GM21423 (cell line): Measurements from ENCODE around the gene STUM.

ENCODE experiments used
- ATAC-seq: cut with Tn5 transposase; IDR thresholded peaks from one replicate; pipeline ENCODE4 v1.9.1; 2021; ENCODE audit warnings: mild to moderate bottlenecking, moderate library complexity; ENCODE audit not compliant: unreplicated experiment

The STUM gene

GRCh38 chr1:226624526-226624925 is 76.0 kb downstream of the STUM start:
- no peak for ATAC-seq

DNA sequence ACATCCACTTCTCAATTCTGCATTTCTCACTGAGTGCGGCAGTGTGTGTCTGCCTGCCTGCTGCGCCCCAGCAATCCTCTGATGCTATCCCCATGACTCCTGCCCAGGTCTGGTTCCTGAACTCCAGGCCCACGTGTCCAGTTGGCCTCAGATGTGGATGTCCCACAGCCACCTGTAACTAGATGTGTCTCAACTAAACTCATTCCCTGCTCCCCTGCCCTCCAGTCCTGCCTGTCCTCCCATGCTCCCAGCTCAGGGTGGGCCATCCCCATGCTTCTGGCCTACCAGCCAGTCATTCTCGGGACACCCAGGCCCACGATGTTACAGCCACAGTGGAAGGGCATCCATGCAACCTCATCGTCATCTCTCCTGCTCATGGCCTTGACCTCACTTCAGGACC is 76.8 kb downstream of the STUM start:
- ATAC-seq: no peak

- ATAC-seq: no peak
Measured at GRCh38 chr1:226625832-226626576, 77.4 kb downstream of the STUM start.

GRCh38 chr1:226626577-226626956 is 78.0 kb downstream of the STUM start:
- no peak for ATAC-seq

DNA sequence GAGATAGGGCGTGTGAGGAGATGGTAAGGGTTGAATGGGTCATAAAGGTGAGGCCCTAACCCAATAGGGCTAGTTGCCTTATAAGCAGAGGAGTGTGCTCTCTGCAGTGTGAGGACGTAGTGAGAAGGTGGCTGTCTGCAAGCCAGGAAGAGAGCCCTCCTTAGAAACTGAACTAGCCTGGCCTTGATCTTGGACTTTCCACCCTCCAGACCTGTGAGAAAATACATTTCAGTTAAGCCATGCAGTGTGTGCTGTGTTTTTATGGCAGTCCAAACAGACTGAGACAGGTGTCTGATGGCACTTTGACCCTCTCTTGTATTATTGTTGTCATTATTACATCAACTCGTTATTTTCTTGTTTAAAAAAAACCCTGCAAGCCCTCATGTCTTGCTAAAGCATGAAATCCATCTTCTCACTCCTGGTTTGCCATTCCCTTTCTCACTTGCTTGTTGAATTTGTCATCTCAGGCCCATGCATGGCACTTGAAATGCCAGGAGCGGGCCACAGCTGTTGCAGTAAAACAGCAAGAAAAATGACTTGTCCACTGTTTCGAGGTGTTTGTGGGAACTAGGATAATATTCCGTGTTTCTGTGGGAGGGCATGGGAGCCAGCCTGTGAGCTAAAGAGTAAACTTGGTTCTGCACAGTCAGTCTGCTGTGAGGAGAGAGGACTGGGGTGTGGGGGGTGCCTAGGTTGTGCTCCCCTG is 78.6 kb downstream of the STUM start:
- ATAC-seq: no peak

- ATAC-seq: no peak
Measured at GRCh38 chr1:226627924-226628611, 79.5 kb downstream of the STUM start.

DNA sequence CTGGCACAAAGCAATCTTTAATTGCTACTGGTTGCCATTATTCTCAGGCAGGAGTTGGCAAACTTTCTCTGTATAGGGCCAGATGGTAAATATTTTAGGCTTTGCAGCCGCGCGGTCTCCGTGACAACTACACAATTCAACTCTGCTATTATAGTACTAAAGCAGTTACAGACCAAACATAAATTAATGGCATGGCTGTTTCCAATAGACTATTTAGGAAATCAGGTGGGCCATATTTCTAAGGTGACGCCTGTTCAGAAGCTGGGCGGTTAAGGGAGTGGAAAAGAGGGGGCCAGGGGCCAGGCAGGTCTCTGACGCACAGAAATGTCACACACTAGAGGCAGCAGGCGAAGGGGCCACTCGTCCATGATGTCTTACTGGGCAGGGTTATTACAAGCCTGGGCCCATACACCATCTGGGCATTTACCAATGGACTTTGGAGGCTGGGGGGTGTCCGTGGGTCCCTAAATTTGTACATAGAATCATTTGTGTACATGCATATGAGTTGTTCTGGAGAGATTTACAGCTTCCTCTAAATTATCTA is 80.1 kb downstream of the STUM start:
- ATAC-seq: no peak

DNA sequence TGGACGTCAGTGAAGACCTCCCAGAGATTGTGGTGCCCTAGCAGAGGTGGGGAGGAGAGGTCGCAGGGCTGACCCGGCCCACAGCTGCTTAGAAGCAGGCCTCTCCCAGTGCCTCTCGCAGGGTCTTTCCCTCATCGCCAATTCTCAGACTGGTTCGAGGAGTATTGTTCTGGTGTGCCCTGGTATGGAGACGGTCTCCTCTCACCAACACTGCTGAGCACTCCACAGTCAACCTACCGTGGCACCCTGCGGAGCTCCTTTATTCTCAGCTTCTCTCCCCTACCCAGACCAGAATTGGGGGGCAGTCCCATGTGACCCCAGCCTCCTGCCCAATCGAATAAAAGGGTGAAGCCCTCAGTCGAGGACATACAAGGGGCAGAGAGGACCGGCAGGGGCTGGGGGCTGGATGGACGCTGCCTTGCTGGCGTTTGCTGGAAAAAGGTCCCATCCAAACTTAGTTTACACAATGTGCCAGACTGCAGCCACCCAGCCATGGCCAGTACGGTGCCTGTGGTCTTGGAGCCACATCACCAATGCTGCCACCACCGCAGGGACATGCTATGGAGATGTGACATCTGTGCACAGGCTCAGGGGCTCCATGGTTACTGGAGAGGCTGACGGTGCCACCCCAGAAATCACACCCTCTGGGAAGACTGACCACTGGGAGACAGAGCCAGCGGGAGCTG is 80.8 kb downstream of the STUM start:
- no peak for ATAC-seq

GRCh38 chr1:226629896-226630550 is 81.5 kb downstream of the STUM start:
- ATAC-seq: no peak

DNA sequence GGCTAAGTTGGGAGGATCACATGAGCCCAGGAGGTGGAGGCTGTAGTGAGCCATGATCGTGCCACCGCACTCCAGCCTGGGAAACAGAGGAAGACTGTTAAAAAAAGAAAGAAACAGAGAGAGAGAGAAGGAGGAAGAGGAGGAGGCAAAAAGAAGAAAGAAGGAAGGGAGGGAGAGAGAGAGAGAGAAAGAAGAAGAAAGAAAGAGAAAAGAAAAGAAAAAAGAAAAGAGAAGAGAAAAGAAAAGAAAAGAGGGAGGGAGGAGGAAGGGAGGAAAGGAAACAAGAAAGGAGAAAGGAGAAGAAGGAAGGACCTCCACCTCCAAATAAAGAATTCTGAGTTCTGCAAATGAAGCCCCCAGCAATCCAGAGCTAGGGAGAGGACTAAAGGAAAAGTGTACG is 82.0 kb downstream of the STUM start:
- ATAC-seq: no peak

DNA sequence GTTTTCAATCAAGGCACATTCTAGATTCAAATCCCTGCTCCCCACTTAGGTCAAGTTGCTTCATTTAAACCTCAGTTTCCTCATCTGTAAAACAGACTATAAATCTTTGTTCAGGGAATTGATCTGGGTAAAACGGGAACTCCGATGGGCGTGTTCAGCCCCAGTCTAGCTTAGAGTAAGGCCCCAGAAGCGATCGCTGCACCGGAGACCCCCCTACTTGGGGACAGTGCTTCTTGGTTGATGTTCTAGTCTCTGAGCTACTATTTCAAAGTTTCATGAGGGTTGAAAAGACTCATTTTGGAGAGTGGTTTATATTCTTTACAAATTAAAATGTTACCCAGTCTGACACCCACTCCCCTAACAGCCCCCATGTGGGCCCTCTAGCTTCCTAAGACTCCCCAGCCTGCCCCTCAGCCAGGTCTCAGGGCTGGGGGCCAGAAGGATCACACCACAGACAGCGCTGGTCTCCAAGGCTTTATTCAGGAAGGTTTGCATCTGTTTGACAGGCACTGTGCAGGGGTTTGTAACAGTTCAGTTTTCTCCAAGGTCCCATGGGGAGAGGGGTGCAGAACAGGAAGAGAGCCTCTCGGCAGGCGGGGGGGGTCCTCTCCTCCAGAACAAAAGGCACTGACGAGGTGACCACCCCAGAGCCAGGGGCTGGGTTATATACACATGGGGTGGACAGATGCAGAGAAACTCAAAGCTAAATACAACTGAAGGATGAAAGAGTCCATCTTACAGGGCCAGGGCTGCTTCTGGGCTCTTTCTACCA is 82.9 kb downstream of the STUM start:
- ATAC-seq: no peak

DNA sequence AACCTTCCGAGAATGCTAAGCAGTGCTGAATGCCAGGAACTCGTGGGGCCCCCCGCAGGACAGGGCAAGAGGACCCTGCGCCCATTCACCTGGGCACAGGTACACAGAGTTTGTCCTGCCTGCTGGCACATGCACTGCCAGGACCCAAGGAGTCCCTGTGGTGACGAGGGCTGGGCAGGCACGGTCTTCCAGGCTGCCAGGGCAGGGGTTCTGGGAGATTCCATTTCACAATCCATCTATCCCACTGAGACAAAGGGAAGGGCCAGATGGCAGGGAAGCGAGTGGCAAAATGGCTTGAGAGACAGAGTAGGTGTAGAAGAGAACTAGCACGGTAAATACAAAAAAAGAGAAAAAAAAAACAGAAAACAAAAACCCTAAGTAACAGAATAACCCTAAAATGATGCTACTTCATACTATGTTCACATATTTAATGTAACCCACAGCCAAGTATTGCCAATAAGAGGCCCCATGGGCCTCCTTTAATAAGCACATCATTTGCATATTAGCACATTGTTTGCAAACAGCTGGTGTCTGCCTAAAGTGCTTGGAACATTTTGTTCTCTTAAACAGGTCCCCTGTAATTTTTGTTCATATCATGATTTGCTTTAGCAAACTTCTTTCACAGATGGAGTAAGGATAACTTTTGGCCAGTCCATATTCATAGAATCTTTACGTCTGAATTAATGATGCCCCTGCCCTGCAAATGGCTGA is 83.8 kb downstream of the STUM start:
- ATAC-seq: no peak

DNA sequence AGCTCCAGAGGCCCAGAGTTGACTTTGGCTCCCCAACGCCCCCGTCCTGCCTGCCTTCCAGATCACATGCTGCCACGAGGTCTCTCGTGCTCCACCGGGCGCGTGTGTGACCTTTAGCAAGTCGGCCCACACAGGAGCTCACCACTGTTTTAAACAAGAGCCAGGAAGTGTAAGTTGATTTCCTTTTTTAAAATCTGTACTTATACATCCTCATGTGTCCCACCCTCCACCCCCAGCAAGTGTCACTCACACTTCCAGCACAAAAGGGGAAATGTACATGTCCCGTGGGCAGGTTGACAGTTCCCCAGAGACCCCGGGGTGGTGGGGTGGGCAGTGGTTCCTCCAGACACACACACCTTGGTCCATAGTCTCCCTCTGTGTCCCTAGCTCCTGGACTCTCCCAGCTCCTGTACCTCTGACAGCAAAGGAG is 84.4 kb downstream of the STUM start:
- no peak for ATAC-seq

DNA sequence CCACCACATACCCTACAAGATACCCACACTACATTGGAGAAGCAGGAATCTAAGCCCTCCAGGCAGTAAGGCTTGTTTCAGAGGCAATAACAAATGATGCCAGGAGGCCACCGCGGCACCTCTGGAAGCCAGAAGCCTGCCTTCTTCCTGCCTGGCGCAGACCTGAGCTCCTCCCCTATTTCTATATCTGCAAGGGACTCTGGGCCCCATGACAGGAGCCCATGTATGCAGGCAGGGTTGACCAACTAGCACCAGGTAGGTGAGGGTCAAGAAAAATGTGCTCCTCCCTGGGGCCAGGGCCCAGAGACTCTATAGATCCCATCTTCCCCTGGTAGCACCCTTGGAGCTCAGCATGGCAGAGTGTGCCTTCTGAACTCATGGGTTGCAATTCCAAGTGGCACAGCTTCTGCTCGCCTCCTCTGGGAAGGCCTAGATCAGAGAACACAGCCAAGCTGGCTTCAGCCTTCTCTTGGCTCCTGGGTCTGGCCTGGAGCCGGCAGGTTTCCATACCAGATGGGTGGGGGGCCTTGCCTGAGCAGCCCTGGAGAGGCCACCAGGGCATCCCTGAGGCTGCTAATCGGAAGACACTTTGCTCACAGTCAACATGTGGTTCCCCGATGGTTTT is 85.1 kb downstream of the STUM start:
- ATAC-seq: peak; percentile 4

DNA sequence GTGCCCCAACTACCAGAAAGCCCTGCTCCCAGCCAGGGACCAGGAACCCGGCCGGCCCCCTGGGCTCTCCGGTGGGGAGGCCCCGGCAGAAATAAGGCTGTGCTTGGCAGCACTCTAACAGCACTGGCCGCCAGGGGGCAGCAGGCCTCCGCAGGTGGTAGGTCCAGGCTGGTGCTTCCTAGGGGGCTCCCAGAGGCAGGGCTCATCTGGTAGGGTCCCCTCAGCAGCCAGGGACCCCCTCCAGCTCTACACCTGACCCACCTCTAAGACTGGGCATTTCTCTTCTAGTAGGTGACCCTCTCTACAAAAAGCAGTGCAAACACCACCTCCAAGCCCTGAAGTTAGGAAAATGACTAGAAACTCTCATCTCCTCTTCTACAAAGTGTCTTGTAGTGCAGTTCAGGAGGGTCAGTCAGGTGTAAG is 85.6 kb downstream of the STUM start:
- peak; percentile 76 for ATAC-seq

GRCh38 chr1:226634611-226635246 is 86.2 kb downstream of the STUM start:
- no peak for ATAC-seq

GRCh38 chr1:226635456-226635941 is 86.9 kb downstream of the STUM start:
- no peak for ATAC-seq

- no peak for ATAC-seq
Measured at GRCh38 chr1:226636847-226637096, 88.2 kb downstream of the STUM start.
